Measurements from ENCODE around the gene AVP.
"Not testable (repeated sequence)": the region's sequence is repeated elsewhere in the genome, so short reads cannot be mapped to it uniquely, and the experiment has no call there.

The AVP gene, protein sequence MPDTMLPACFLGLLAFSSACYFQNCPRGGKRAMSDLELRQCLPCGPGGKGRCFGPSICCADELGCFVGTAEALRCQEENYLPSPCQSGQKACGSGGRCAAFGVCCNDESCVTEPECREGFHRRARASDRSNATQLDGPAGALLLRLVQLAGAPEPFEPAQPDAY

DNA sequence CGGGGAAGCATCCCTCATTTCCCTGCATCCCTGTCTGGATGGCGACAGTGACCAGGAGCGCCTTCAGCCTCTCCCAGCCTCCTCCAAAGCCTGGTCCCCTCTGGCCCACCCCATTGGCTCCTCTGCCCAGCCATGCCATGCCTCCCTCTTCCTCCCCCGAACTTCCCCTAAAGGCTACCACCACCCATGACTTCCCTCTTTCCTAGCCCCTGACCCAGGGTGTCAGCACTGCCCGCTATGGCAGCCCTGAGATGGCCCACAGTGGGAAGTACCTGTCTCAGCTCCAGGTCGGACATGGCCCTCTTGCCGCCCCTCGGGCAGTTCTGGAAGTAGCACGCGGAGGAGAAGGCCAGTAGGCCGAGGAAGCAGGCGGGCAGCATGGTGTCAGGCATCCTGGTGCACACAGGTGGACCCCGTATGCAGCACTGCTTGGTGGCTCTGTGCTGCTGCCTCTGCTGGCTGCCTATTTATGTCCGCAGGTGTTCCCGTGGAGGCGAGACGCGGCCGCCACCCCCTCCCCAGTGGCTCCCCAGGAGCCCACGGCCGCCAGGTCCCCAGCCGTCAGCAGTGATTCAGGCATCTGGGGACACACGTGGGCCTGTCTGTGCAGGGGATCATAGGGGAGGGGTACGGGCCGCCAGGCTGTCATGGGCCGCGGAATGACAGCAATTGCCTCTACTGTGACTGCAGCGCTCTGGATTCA lies at the start of gene AVP:
Gene AVP (minus strand): TSS at position 442 of the 703 bp plus-strand sequence. CDS start 50 bp downstream, at position 392.
- no peak for DNase-seq

DNA sequence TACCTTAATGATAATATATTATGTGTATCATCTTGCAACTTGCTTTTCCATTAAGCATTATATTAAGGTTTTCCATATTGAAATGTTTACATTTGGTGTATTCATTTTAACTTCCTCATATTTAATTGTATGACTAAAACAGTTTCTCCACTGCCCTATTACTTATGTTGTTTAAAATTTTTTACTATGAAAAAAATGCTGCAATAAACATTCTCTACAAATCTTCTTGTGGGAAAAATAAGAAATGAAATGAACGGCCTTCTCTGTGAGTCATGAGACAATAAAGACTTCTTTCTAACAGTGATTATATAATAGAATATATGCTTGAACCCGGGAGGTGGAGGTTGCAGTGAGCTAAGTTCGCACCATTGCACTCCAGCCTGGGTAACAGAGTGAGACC lies 49.6 kb upstream of the AVP start:
- no peak for DNase-seq

DNA sequence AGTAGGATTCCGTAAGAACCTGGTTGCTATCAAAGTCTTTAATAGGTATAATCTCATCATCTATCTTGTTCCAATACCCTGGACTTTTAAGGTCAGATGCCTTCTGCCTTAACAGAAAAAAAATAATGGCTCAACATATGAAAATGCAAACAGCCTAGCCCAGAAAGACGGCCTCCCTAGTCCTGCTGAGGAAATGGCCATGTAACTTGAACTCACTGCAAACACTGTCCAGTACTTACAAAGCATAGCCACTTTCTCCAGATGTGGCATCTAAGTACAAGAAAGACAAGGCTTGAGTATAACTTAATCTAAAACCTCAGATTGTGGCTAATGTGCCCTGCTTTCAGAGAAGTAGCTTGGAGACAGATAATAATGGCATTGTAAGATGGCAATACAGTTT lies 48.6 kb upstream of the AVP start:
- DNase-seq: no peak

DNA sequence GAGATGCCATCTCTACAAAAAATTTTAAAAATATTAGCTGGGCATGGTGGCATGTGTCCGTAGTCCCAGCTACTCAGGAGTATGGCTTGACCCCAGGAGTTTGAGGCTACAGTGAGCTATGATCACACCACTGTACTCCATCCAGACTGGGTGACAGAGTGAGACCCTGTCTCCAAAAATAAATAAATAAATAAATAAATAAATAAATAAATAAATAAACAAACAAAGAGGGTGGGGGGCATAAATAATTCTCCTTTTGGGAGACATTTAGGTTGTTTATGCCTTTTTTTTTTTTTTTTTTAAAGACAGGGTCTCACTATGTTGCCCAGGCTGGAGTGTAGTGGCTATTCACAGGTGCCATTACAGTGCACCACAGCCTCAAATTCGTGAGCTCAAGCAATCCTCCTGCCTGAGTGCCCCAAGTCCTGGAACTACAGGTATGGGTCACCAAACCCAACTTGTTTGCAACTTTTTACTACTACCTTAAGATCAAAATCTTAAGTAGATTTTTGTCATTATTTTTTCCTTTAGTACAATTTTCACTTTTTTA lies 45.6 kb upstream of the AVP start:
- DNase-seq: no peak

DNA sequence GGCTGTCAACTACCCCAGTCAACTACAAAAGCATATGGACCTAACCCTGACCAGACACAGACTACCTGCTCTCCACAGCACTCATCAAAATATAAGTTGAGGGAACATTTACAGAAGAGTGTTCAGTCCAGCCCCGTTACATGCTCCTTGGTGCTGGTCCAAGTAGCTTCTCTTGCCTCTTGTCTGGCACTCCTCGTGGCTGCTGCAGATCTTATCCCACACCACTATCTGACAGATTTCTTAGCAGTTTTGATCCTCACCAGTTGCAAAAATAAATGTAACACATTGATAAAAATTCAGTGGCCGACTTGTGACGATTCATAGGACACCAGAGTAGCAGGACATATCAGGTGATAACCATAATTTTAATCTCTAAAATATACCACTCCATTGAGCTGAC lies 44.6 kb upstream of the AVP start:
- DNase-seq: no peak

DNA sequence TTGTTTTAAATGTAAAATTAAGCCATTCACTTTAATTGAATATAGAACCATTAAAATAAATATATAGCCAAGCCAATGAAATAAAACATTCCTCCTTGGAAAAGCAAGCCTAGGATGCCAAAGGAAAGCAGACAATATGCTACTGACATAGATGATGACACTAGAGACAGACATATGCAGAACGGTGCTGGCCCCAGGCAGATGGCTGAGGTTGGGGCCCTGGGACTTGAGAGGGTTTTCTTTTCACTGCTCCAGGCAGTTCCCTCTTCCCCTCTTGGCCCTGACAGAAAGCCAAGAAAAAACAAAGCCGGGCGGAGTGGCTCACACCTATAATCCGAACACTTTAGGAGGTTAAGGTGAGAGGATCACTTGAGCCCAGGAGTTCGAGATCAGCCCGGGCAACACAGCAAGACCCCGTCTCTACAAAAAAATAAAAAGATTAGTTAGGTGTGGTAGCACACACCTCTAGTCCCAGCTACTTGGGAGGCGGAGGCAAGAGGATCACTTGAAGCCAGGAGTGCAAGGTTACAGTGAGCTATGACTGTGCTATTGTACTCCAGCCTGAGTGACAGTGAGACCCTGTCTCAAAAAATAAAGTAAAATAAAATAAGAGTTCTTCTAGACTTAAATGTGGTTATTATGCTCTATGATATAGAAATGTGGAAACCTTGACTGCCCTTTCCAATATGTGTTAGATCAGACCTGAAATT lies 43.9 kb upstream of the AVP start:
- no peak for DNase-seq

DNA sequence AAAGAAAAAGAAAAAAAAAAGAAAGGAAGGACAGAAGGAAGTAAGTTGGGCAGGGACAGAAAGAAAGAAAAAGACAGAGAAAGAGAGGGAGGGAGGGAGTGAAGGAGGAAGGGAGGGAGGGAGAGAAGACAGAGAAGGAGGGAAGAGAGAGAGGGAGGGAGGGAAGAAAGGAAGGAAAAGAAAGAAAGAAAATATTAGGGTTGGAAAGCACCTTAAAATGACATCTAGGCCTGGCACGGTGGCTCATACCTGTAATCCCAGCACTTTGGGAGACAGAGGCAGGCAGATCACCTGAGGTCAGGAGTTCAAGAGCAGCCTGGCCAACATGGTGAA lies 42.0 kb upstream of the AVP start:
- DNase-seq: no peak

DNA sequence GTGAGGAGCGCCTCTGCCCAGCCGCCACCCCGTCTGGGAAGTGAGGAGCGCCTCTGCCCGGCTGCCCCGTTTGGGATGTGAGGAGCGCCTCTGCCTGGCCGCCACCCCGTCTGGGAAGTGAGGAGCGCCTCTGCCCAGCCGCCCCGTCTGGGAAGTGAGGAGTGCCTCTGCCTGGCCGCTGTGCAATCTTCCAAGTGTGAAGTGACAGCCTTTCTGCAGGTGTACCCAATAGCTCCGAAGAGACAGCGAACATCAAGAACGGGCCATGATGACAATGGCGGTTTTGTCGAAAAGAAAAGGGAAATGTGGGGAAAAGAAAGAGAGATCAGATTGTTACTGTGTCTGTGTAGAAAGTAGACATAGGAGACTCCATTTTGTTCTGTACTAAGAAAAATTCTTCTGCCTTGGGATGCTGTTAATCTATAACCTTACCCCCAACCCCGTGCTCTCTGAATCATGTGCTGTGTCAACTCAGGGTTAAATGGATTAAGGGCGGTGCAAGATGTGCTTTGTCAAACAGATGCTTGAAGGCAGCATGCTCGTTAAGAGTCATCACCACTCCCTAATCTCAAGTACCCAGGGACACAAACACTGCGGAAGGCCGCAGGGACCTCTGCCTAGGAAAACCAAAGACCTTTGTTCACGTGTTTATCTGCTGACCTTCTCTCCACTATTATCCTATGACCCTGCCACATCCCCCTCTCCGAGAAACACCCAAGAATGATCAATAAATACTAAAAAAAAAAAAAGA lies 41.4 kb upstream of the AVP start:
- not testable (repeated sequence) for DNase-seq

DNA sequence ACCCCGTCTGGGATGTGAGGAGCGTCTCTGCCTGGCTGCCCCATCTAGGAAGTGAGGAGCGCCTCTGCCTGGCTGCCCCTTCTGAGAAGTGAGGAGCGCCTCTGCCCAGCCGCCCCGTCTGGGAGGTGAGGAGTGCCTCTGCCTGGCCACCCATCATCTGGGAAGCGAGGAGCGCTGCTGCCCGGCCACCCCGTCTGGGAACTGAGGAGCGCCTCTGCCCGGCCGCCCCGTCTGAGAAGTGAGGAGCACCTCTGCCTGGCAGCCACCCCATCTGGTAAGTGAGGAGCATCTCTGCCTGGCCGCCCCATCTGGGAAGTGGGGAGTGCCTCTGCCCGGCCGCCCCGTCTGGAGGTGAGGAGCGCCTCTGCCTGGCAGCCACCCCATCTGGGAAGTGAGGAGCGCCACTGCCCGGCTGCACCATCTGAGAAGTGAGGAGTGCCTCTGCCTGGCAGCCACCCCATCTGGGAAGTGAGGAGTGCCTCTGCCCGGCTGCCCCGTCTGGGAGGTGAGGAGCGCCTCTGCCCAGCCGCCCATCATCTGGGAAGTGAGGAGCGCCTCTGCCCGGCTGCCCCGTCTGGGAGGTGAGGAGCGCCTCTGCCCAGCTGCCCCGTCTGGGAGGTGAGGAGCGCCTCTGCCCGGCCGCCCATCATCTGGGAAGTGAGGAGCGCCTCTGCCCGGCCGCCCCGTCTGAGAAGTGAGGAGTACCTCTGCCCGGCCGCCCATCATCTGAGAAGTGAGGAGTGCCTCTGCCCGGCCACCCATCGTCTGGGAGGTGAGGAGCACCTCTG lies 40.4 kb upstream of the AVP start:
- not testable (repeated sequence) for DNase-seq

DNA sequence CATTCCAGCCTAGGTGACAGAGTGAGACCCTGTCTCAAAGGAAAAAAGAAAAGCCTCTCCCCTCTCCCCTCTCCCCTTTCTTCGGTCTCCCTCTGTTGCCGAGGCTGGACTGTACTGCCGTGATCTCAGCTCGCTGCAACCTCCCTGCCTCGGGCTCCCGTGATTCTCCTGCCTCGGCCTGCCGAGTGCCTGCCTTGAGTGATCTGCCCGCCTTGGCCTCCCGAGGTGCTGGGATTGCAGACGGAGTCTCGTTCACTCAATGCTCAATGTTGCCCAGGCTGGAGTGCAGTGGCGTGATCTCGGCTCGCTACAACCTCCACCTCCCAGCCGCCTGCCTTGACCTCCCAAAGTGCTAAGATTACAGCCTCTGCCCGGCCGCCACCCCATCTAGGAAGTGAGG lies 39.6 kb upstream of the AVP start:
- not testable (repeated sequence) for DNase-seq

DNA sequence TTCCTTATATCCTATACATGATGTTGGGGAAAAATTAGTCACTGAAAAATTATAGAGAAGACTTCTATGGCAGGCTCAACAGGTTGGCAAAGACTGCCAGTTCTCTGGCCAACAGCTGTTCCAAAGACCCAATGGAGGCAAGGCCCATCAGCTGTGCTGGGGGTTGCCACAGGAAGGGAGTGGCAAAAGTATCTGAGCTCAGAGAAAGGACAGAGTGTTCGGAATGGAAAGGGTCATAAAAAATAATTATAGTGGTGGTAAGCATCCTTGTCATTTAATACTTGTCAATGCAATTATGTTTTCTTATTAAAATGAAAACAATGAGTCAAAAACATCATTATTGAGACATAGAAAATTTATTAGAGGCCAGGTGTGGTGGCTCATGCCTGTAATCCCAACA lies 39.0 kb upstream of the AVP start:
- no peak for DNase-seq

DNA sequence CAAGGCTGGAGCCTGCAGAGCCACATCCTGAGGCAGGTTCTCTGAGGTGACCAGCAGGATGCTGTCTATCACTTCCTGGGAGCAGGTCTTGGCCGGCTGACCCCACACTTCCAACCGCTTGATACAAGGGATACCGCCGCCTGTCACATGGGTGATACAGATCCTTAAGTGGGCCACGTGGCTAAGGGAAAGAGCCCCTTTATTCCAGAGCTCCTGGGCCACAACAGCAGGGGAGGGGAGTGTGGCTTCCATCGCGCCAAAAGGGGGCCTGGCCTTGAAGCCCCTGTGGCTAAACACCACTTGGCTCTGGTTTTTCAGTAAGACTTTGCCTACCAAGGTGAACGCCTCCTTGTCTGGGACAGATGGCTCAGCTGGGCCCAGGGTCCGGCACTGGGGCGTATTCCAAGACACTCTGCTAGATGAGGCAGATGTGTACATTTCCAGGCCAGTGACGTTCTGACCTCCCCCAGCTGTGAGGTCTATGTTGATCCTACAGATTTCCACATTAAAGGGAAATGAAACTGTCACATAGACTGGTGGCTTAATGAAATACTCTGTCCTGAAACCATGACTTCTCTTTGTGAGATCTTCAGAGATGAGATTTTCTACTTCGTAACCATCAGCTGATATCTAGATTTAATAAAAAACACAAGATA lies 37.6 kb upstream of the AVP start:
- DNase-seq: no peak

DNA sequence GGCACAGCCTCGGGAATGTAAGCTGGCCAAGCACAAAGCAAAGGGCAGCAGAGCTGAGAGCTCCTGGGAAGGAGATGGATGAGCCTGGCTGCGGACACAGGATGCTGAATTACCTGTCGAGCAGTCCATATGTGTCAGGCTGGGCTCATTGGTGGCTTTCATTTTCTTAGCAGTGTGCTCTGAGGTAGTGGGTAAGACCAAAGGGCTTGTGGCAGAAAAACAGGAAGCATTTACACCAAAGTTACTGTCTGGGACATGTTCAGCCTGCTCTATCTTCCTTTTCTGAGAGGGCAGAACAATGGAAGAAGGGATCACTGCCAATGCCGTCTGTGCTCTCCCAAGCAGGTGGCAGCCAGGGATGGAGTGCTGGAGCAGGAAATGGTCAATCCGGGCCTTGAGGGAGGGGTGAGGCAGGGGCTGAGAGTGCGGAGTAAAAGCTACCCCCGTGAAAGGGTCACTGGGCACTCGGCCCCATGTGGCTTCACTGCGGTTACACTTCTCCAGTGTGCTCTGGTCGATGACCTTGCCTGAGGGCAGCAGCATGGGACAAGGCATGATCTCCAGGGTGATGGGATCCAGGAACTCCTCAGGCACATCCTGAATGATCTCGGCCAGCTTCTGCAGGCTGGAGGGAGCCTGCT lies 36.9 kb upstream of the AVP start:
- DNase-seq: no peak

DNA sequence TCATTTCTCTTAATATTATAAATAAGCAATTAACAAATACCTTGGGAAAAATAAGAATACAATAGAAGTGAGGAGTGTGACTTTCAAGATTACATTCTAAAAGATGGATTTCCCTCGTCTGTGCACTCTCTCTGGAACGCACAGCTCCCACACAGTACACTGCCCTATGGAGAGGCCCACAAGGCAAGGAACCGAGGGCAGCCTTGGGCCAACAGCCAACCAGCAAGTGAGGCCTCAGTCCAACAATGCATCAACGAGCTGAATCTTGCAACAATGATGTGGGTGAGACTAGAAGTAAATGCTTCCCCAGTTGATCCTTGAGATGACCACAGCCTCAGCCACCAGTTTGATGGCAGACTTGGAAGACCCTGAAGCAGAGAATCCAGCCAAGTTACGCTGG lies 34.5 kb upstream of the AVP start:
- no peak for DNase-seq

DNA sequence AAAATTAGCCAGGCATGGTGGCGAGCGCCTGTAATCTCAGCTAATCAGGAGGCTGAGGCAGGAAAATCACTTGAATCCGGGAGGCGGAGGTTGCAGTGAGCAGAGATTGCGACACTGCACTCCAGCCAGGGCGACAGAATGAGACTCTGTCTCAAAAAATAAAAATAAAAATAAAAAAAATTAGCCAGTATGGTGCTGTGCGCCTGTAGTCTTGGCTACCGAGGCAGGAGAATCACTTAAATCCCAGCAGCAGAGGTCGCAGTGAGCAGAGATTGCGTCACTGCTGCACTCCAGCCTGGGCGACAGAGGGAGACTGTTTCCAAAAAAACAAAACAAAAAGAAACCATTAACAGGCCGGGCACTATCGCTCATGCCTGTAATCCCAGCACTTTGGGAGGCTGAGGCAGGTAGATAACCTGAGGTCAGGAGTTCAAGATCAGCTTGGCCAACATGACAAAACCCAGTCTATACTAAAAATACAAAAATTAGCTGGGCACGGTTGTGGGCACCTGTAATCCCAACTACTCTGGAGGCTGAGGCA lies 33.4 kb upstream of the AVP start:
- peak; percentile 81 for DNase-seq

DNA sequence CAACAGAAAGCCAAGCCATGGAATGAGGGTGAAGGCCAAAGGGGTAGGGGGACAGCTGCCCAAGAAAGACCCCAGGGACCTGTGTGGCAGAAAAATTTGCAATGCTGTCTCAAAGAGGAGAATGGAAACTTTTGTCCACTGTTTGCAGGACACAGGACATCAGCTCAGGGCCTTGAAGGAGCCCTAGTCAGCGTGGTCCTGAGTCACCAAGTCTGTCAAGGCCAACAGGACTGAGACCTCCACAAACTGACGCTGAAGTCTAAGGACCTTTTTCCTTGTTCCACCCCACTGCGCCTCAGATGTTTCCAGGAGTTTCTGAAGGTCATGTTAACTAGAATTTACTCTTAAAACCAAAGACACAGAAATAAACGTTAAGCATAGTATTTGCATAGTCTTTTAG lies 31.8 kb upstream of the AVP start:
- no peak for DNase-seq

DNA sequence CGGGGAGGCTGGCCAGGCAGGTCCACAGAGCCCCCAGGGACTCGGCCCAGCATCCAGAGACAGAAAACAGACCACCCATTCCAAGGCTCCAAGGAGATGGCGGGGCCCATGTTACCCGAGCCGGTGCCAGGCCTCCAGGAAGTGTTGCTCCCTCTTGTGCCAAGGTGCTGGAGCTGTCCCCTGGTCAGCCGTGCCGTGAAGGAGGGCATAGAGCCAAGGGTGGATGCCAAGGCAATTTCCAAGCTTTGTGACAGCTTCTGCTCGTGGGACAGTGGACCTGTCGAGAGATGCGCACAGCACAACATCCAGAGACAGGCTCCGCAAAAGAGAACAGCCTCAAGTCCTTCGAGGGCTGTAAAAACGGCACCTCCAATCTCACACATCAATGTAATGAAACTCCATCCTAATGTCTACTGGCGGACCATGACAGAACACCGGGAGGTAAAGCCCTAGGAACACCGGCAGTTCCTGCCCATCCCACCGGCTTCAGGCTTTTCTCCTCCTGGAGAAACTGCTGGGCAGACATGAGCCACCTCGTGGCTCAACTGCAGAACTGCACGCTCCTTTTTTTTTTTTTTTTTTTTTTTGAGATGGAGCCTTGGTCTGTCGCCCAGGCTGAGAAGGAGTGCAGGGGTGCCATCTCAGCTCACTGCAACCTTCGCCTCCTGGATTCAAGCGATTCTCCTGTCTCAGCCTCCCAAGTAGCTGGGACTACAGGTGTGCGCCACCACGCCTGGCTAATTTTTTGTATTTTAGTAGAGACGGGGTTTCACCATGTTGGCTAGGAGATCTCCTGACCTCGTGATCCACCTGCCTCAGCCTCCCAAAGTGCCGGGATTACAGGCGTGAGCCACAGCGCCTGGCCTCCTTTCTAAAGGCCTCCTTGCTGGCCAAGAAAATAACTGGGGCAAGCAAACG lies 30.9 kb upstream of the AVP start:
- DNase-seq: peak; percentile 70

DNA sequence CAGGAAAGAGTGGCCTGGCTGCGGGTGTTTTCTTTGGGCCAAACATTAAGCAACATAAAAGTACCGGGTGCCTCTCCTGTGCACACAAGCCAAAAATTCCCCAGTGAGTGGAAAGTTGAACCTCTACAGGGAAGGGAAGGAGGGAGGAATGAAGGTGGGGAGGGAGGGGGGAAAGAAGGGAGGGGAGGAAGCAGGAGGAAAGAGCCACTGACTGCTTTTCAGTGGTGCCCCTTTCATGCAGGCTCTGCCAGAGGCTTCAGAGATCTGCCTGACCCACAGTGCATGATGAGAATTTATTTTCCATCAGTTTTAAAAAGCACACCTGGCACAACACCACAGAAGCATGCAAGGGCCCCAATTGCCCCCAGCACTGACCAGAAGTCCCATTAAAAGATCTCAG lies 27.5 kb upstream of the AVP start:
- no peak for DNase-seq

DNA sequence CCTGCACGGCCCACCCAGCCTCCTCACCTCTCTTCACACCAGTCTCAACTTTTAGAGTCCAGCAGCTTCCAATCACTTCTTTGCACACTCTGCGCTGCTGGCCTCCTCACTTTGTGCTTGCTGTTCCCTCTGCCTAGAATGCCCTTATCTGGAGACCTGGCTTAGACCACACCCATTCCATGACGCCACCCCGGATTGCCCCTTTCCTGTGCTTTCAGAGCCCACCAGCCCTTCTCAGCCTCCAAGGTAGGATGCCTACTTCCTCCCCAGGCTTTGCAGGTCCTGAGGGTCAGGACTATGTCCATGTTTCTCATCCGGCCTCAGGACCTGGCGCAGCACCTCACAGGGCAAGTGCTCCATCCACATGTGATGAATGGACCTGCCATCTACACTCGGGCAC lies 27.0 kb upstream of the AVP start:
- no peak for DNase-seq
